Brain microvascular endothelial cell (primary cell): ENCODE measurements around the gene HIVEP3.
A peak's percentile ranks its signal among the peaks of the same experiment; 100 is the strongest.

Source experiments
- DNase-seq: peaks from one replicate; pipeline ENCODE4 v3.0.0-alpha.2; 2020
- H3K27ac ChIP-seq: fragments of 250-450 bp; sonication (Bioruptor Pico); 2 replicates; pipeline ENCODE4 v1.5.1; 2020; ENCODE audit warnings: mild to moderate bottlenecking, moderate library complexity
- H3K27me3 ChIP-seq: fragments of 250-450 bp; sonication (Bioruptor Pico); replicated peaks from 2 replicates; pipeline ENCODE4 v1.5.1; 2020; ENCODE audit warnings: mild to moderate bottlenecking
- H3K36me3 ChIP-seq: fragments of 250-450 bp; sonication (Bioruptor Pico); replicated peaks from 2 replicates; pipeline ENCODE4 v1.5.1; 2020; ENCODE audit warnings: mild to moderate bottlenecking
- H3K4me3 ChIP-seq: 2 replicates; pipeline ENCODE4 v1.5.1; 2011; ENCODE audit warnings: low read depth, mild to moderate bottlenecking, control low read depth, low read length, moderate library complexity
- CTCF ChIP-seq: IDR thresholded peaks from 2 replicates; pipeline ENCODE4 v1.5.1; 2011; ENCODE audit warnings: low read depth, mild to moderate bottlenecking, moderate library complexity, low read length, control low read depth, inconsistent platforms; ENCODE audit errors: missing control alignments
- in situ Hi-C: cut with HindIII; loops from 2 replicates; pipeline ENCODE4 v1.10.0; 2017; ENCODE audit warnings: low sequenced_read_pairs, low pct_ligation_motif_present

The HIVEP3 gene

GRCh38 chr1:41714638-41715389 is 203.9 kb downstream of the HIVEP3 start:
- peak; percentile 27 for DNase-seq
- in situ Hi-C loops = no loop called here
- TF ChIP-seq CTCF = no peak
- Histone ChIP-seq H3K4me3 (no peak overlapping the region), H3K27ac (peak overlapping the region; percentile 68), H3K27me3 (no peaks in the 10 kb centered on the region), H3K36me3 (no peaks in the 10 kb centered on the region)

GRCh38 chr1:41713557-41714327 is 205.0 kb downstream of the HIVEP3 start:
- TF ChIP-seq CTCF = no peak
- peak overlapping the region; percentile 68 for H3K27ac ChIP-seq
- no peaks in the 10 kb centered on the region for H3K27me3 ChIP-seq
- no peaks in the 10 kb centered on the region for H3K36me3 ChIP-seq
- DNase-seq = peak; percentile 86
- H3K4me3 ChIP-seq = peak overlapping the region; percentile 24
- in situ Hi-C loops = no loop called here

GRCh38 chr1:41713141-41713540 is 205.6 kb downstream of the HIVEP3 start:
- no peaks in the 10 kb centered on the region for H3K27me3 ChIP-seq
- TF ChIP-seq CTCF = no peak
- in situ Hi-C loops = no loop called here
- H3K4me3 ChIP-seq = no peak overlapping the region
- no peak for DNase-seq
- H3K27ac ChIP-seq = peak overlapping the region; percentile 68
- H3K36me3 ChIP-seq = no peaks in the 10 kb centered on the region

GRCh38 chr1:41712695-41713094 is 206.0 kb downstream of the HIVEP3 start:
- no peaks in the 10 kb centered on the region for H3K36me3 ChIP-seq
- DNase-seq = no peak
- no peak for TF ChIP-seq CTCF
- peak overlapping the region; percentile 68 for H3K27ac ChIP-seq
- H3K27me3 ChIP-seq = no peaks in the 10 kb centered on the region
- in situ Hi-C loops = no loop called here
- no peak overlapping the region for H3K4me3 ChIP-seq

GRCh38 chr1:41712081-41712480 is 206.6 kb downstream of the HIVEP3 start:
- no peak for DNase-seq
- in situ Hi-C loops = no loop called here
- Histone ChIP-seq H3K27me3 (no peaks in the 10 kb centered on the region), H3K4me3 (no peak overlapping the region), H3K36me3 (no peaks in the 10 kb centered on the region), H3K27ac (no peak overlapping the region)
- TF ChIP-seq CTCF = no peak
